Measurements from ENCODE around the gene ZNF76.

- no peak for TF ChIP-seq CTCF (IDR thresholded peaks at IDR 0.05)
- no peak for TF ChIP-seq EP300 (IDR thresholded peaks at IDR 0.05)
- no peak for TF ChIP-seq POLR2A (IDR thresholded peaks at IDR 0.05)
These were observed 71.1 kb downstream of the ZNF76 start for GRCh38 chr6:35330541-35331119.
